Colonic mucosa (tissue), 4 donors: Measurements from ENCODE around the gene PPP1R14C. TPM values are rescaled to one million over a fixed set of nuclear protein-coding genes. Genes with fewer than 3 reads are reported as not detected.
A peak's percentile ranks its signal among the peaks of the same experiment; 100 is the strongest.

ENCODE experiments used
- DNase-seq: peaks from one replicate; pipeline ENCODE4 v3.0.0-alpha.2; 2020
- H3K27ac ChIP-seq: fragments of 200-600 bp; one replicate; pipeline ENCODE4 v1.8.0; 2021
- H3K27me3 ChIP-seq: fragments of 200-600 bp; one replicate; pipeline ENCODE4 v1.8.0; 2021
- H3K36me3 ChIP-seq: fragments of 200-600 bp; one replicate; pipeline ENCODE4 v1.8.0; 2021
- H3K4me1 ChIP-seq: fragments of 200-600 bp; one replicate; pipeline ENCODE4 v1.8.0; 2021; ENCODE audit warnings: mild to moderate bottlenecking
- H3K4me3 ChIP-seq: fragments of 200-600 bp; one replicate; pipeline ENCODE4 v1.8.0; 2021
- H3K9ac ChIP-seq, 2 donors: one replicate each; pipeline ENCODE4 v1.7.0; 2013; ENCODE audit warnings: control low read depth in 2 of 2, low read depth in 2 of 2, low read length in 2 of 2
- H3K9me3 ChIP-seq: fragments of 200-600 bp; one replicate; pipeline ENCODE4 v1.8.0; 2021
- intact Hi-C: fragments of 100-400 bp; cut with DNase I; formaldehyde crosslinking; loops from one replicate; pipeline ENCODE4 v1.14.1; 2022
- total RNA-seq, 2 donors: library from RNA; stranded (reverse); fragmentation: NEBNext Ultra II Directional in 1 of 2; extraction: Animal tissue kit (Norgen Biotek cat#: 25700) in 1 of 2; gene quantifications; one replicate each; pipeline ENCODE4 v1.2.1, GENCODE V29; 2021
- TF ChIP-seq, protein P1 (sequence below): fragments of 200-600 bp; IDR thresholded peaks from one replicate; pipeline ENCODE4 v1.8.0; 2022; ENCODE audit warnings: antibody characterized with exemption, mild to moderate bottlenecking
- donor health status: healthy.
- donor health status: DM: no; HTN: no; CAD: no.
- donor health status: DM: no; HTN: no; CAD: no.

Gene PPP1R14C
- total RNA-seq, 2 donors from 2014 or later = 23.7 to 27.3 TPM

DNA sequence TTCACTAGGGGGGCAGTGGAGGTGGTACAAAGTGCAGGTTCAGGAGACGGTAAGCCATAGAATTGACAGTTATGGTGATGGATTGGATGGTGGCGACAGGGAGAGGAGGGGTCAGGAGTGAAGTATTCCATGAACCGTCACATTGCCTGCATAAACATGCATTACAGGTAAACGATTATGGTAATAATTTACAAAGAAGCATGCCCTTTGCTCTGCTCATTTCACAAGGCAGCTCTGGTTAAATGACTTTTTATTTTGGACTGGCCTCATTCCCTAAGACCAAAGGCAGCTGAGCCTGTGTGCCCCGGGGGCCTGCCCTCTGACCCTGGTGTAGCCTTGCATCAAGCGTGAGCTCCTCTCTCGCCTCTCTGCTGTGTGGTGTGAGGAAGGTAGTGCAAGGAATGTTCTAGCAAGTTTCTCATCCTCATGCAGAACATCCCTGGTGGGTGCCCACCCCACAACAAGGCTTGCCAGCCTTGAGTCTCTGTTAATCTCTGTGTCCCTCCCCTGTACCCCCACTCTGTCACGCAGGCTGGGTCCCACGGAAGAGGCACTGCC, 59.0 kb downstream of the PPP1R14C start:
- Histone ChIP-seq H3K27ac (peak overlapping the region; percentile 88), H3K9me3 (no peaks in the 10 kb centered on the region), H3K4me3 (no peak overlapping the region), H3K9ac (peak overlapping the region; percentile 53 to 69), H3K27me3 (no peaks in the 10 kb centered on the region), H3K4me1 (peaks cover 6% of the 10 kb centered on the region), H3K36me3 (no peaks in the 10 kb centered on the region)
- TF ChIP-seq, protein P1, sequence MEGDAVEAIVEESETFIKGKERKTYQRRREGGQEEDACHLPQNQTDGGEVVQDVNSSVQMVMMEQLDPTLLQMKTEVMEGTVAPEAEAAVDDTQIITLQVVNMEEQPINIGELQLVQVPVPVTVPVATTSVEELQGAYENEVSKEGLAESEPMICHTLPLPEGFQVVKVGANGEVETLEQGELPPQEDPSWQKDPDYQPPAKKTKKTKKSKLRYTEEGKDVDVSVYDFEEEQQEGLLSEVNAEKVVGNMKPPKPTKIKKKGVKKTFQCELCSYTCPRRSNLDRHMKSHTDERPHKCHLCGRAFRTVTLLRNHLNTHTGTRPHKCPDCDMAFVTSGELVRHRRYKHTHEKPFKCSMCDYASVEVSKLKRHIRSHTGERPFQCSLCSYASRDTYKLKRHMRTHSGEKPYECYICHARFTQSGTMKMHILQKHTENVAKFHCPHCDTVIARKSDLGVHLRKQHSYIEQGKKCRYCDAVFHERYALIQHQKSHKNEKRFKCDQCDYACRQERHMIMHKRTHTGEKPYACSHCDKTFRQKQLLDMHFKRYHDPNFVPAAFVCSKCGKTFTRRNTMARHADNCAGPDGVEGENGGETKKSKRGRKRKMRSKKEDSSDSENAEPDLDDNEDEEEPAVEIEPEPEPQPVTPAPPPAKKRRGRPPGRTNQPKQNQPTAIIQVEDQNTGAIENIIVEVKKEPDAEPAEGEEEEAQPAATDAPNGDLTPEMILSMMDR = no peak
- DNase-seq = peak; percentile 79
- intact Hi-C loops = no loop called here

DNA sequence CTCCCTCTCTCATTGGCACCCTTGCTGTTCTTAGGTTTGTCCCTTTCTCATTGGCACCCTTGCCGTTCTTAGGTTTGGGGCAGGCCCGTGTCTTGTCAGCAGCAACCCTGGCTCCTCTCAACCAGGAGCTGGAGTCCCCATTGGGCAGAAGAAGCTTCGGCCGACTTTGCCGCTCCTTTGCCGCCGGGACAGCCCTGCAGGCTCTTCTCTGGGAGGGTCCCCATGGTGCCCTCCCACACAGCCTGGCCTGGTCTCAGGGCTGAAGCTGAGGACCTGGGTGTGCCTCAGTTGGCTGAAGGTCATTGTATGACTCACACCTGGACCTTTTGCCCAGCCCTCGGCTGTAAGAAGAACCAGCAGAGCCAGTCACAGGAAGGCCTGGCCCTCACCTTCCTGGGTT, 59.6 kb downstream of the PPP1R14C start:
- TF ChIP-seq, protein P1 = no peak
- Histone ChIP-seq H3K4me1 (peaks cover 6% of the 10 kb centered on the region), H3K27ac (peak overlapping the region; percentile 88), H3K9ac (peak overlapping the region; percentile 53 to 69), H3K4me3 (no peak overlapping the region), H3K36me3 (no peaks in the 10 kb centered on the region), H3K9me3 (no peaks in the 10 kb centered on the region), H3K27me3 (no peaks in the 10 kb centered on the region)
- intact Hi-C loops = no loop called here
- DNase-seq = peak; percentile 79

DNA sequence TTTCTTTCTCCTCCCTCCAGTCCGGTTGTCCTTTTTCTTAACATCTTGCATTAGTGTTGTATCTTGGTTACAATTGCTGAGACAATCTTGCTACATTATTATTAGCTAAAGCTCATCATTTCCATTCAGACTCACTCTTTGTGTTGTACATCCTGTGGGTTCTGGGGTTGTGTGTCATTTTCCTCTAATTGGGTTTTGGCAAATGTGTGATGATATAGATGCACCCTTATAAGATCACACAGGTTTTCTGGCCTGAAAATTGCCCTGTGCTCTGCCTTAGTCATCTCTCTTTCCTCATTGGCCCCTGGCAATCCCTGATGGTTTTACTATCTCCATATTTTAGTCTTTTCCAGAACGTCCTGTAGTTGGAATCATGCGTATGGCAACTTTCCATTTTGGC, 60.1 kb downstream of the PPP1R14C start:
- Histone ChIP-seq H3K9me3 (no peaks in the 10 kb centered on the region), H3K27me3 (no peaks in the 10 kb centered on the region), H3K27ac (peak overlapping the region; percentile 88), H3K36me3 (no peaks in the 10 kb centered on the region), H3K9ac (peak overlapping the region in 1 of 2 donors; percentile 69), H3K4me3 (no peak overlapping the region), H3K4me1 (peaks cover 6% of the 10 kb centered on the region)
- TF ChIP-seq, protein P1 = no peak
- DNase-seq = no peak
- intact Hi-C loops = no loop called here

DNA sequence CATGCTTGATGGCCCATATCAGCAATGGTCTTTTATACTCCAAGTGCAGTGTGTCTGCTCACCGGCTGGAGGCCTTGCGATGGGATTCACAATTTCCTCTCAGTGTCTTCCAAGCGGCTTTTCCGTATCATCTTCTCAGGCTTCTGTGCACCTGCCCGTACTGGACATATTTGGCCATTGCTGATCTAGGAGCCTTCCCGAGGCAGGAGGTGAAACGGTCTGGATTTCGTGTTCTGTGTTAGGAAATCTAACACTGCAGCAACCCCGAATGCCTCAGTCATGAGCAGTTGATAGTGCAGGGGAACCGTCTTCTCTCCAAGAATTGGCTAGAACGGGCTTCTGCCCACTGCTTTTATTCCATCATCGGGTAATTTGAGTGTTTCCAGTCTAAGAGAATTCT, 60.5 kb downstream of the PPP1R14C start:
- Histone ChIP-seq H3K9me3 (no peaks in the 10 kb centered on the region), H3K4me3 (no peak overlapping the region), H3K36me3 (no peaks in the 10 kb centered on the region), H3K9ac (peak overlapping the region in 1 of 2 donors; percentile 69), H3K27ac (peak overlapping the region; percentile 88), H3K4me1 (peaks cover 6% of the 10 kb centered on the region), H3K27me3 (no peaks in the 10 kb centered on the region)
- TF ChIP-seq, protein P1 = no peak
- intact Hi-C loops = no loop called here
- no peak for DNase-seq

DNA sequence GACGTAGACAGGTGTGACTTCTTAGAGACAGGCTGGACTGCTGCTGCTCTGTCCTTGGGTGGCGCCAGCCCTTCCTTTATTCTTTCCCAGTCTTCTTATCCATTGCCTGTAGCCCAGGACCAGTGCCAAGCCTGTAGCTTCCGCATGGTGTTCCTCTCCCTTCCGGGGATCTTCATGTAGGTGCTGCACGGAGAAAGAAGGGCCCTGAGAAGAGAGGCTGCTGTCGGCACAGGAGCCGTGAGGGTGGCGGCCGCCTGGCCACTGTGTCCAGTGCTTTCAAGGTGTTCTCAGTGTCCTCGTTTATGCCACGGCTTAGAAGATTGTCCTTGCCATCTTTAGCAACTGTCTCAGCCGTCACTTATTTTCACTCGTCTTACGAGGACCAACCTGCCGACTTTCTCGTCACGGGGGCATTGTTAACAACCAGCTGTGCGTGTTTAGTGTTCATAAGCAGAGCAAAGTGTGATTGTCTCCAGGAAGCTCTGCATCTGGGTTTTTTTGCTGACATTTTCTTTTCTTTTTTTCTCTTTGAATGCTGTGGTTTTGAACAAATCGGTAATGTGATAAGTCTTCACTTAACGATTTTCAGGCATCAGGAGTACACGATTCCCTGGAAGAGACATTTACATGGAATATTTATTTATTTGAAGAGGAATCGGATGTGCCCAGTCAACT, 61.2 kb downstream of the PPP1R14C start:
- Histone ChIP-seq H3K36me3 (no peaks in the 10 kb centered on the region), H3K9me3 (no peaks in the 10 kb centered on the region), H3K4me3 (no peak overlapping the region), H3K4me1 (peaks cover 6% of the 10 kb centered on the region), H3K9ac (no peak overlapping the region), H3K27ac (no peak overlapping the region), H3K27me3 (no peaks in the 10 kb centered on the region)
- DNase-seq = no peak
- TF ChIP-seq, protein P1 = no peak
- intact Hi-C loops = no loop called here
